ENCODE data around the gene WDR33.

DNA sequence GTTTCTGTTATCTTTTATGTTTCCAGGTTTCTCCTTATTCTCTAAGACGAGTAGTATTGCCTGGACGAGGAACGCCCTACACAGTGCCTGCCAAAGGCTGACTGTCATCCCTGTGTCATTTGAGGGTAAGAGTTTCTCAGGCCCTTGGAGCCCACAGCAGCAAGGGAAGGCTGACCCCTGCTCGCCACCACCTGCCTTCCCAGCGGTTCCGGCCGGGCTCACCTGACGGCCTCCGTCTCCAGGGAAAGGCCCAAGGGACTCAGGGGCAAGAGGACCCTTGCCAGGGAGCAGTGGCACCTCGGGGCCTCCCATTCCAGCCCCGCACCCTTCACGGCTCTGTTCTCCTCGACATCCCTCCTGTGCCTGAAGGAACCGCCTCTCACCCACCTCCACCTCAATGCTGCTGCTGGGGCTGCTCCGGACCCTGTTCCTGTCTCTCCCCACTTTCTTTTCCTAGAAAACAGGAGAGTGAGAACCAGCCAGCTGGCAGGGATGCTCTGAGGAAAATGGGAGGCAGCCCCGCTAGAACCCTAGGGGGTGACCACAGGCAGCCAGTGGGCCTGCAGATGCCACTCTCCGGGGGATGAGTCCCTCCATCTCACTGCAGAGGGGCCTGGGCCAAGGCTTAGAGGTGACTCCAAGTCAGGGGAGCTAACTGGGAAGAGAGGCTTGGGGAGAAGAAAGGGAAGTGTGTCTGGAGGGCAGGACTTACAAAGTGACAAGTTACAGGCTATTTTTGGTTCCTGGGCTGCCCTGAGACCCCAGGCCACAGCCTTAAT, 137.5 kb downstream of the WDR33 start:
- TF ChIP-seq GATA3 (IDR thresholded peaks at IDR 0.05; ENCODE audit: low read depth, low read length) (no peak), GATA2 (IDR thresholded peaks at IDR 0.05; ENCODE audit: low read depth, low read length) (no peak)

Measured in SH-SY5Y (cell line).